ENCODE measurements around the gene ZBTB17.

DNA sequence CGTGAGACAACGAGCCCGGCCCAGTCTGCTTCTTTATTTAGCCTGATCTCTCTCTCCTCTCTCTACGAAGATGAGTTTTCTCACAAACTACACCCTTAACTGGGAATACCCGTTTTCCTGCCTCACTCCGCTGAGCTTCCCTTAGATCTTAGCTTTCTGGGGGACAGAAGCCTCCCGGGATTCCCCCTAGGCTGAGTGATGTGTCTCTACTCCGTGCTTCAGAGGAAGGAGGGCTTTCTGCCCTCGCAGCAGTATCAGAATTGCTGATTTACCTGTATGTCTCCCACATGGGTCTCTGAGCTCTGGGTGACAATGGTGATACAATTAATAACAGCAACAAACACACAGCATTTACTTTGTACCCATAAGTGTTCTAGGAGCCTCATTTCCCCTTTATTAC, 1.0 kb downstream of the ZBTB17 start:
- TF ChIP-seq POLR2A (IDR thresholded peaks at IDR 0.05; ENCODE audit: low read depth, low read length) (no peak), TAF1 (IDR thresholded peaks at IDR 0.05; ENCODE audit: borderline replicate concordance, low read depth, low read length) (no peak), POLR2AphosphoS5 (IDR thresholded peaks at IDR 0.05; ENCODE audit: low read depth, low read length) (no peak)
